ENCODE results near the gene DKC1. TPM values are rescaled to one million over a fixed set of nuclear protein-coding genes. Genes with fewer than 3 reads are reported as not detected.

DKC1 gene
- total and polyA plus RNA-seq, 8 donors: 5.8 to 113 (median 26.1) TPM

DNA sequence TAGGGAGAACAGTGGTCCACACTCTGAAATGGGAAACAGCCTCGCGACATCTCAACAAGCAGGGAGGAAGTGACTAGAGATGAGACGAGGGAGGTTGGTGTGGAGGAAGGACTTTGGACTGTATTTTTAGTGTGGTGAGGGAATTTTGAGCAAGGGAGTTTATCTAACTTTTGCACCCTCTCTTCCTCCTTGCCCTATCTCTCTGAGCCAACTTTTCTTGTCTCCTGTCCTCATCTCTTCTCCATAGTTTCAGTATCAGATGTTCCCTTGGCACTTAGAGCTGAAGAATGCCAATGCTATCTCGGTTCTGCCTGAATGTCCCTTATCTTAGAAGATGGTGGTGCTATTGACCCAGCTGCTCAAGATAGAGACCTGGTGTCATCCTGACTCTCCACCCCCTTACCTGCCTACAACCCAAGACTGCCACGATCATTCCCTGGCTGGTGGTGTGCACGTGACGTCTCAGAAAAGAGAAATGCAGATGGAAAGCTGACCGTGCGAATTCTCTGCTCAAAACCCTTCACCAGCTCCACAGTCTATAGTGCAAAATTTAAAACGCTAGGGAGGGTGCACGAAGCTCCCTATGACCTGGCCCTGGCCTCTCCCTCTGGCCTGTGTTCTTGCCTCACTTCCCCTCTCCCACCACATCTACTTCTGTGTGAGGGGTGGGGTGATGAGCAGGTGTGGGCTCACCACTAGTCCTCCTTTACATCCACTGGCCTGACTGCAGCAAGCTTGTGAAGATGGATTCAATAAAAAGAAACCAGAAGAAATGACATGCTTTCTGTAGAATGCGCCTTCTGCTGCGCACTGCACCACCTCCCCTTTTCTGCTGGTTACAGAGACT is 21.7 kb downstream of the DKC1 start:
- H3K9me3 ChIP-seq: no peaks in the 10 kb centered on the region
- H3K36me3 ChIP-seq: peaks cover 0 to 18% (median 11%) of the 10 kb centered on the region in 4 donors
- no peak for DNase-seq
- WGBS, 5 donors: 81 to 87% (median 86%) methylated on average over 10 to 13 of the region's 13 CpGs
- no peak overlapping the region for H3K4me3 ChIP-seq
- no peak overlapping the region for H3K27ac ChIP-seq
- intact Hi-C loops (cut with DNase I; ENCODE audit: low total_unique reads): no loop called here
- TF ChIP-seq EP300 (IDR thresholded peaks at IDR 0.05) (no peak), POLR2AphosphoS5 (IDR thresholded peaks at IDR 0.05) (no peak), POLR2A (IDR thresholded peaks at IDR 0.05) (no peak)
- TF ChIP-seq, protein P1, sequence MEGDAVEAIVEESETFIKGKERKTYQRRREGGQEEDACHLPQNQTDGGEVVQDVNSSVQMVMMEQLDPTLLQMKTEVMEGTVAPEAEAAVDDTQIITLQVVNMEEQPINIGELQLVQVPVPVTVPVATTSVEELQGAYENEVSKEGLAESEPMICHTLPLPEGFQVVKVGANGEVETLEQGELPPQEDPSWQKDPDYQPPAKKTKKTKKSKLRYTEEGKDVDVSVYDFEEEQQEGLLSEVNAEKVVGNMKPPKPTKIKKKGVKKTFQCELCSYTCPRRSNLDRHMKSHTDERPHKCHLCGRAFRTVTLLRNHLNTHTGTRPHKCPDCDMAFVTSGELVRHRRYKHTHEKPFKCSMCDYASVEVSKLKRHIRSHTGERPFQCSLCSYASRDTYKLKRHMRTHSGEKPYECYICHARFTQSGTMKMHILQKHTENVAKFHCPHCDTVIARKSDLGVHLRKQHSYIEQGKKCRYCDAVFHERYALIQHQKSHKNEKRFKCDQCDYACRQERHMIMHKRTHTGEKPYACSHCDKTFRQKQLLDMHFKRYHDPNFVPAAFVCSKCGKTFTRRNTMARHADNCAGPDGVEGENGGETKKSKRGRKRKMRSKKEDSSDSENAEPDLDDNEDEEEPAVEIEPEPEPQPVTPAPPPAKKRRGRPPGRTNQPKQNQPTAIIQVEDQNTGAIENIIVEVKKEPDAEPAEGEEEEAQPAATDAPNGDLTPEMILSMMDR (IDR thresholded peaks at IDR 0.05): no peak
- H3K27me3 ChIP-seq: no peaks in the 10 kb centered on the region
- H3K4me1 ChIP-seq: no peaks in the 10 kb centered on the region

DNA sequence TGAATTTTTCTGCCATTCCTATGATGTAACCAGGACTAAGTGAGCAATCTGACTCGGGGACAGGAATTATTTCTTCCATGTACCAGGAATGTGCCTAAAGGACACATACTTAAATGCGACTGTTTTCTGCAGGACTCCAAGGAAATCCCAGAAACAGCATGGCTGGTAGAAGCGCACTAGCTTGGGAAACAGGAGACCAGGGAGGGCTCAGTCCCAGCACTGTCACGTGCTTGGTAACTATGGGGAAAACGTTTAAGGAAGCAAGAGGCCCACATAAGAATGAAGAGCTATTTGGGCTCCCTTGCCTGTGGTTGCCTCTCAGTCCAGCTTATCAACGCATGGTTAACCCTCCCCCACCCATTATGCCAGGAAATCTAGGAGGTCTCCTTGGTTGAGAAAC is 23.1 kb downstream of the DKC1 start:
- whole genome bisulfite sequencing, 5 donors: 44 to 59% (median 48%) methylated on average over 6 of the region's 6 CpGs
- no peak for DNase-seq

DNA sequence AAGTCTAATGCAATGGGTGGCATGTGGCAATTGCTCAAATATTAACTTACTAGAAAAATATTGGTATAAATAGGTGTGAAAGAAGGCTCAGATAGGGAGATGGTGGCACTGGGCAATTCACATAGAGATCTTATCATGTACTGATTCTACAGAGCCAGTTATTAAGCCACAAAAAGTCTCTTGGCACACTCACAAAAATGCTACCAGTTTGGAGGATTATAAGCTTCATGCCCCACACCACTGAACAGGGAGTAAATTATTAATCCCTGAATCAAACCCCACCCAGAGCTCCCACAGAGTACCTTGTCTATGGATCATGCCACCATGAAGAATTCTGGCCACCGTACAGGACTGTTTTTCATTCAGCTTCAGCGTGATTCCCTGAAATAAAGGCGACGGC is 28.8 kb downstream of the DKC1 start:
- H3K27ac ChIP-seq: no peak overlapping the region
- DNase-seq: no peak
- peaks cover 0 to 14% (median 2%) of the 10 kb centered on the region in 4 donors for H3K4me1 ChIP-seq
- no peak overlapping the region for H3K4me3 ChIP-seq
- H3K9me3 ChIP-seq: no peaks in the 10 kb centered on the region
- intact Hi-C loops (cut with DNase I; ENCODE audit: low total_unique reads): no loop called here
- no peaks in the 10 kb centered on the region for H3K27me3 ChIP-seq
- TF ChIP-seq POLR2A (IDR thresholded peaks at IDR 0.05) (no peak), EP300 (IDR thresholded peaks at IDR 0.05) (no peak)
- WGBS, 5 donors: 37 to 57% (median 56%) methylated on average over 4 of the region's 4 CpGs
- H3K36me3 ChIP-seq: no peaks in the 10 kb centered on the region

More for the DNA sequence above, 23.1 kb downstream of the DKC1 start:
- Histone ChIP-seq H3K36me3 (peaks cover 0 to 15% (median 8%) of the 10 kb centered on the region in 4 donors), H3K4me1 (no peaks in the 10 kb centered on the region), H3K9me3 (no peaks in the 10 kb centered on the region), H3K4me3 (no peak overlapping the region), H3K27ac (no peak overlapping the region), H3K27me3 (no peaks in the 10 kb centered on the region)
- TF ChIP-seq, protein P1 (IDR thresholded peaks at IDR 0.05): no peak
- TF ChIP-seq POLR2AphosphoS5 (IDR thresholded peaks at IDR 0.05): no peak
- no peak for TF ChIP-seq POLR2A (IDR thresholded peaks at IDR 0.05)
- TF ChIP-seq EP300 (IDR thresholded peaks at IDR 0.05): no peak
- intact Hi-C loops (cut with DNase I; ENCODE audit: low total_unique reads): no loop called here

DNA sequence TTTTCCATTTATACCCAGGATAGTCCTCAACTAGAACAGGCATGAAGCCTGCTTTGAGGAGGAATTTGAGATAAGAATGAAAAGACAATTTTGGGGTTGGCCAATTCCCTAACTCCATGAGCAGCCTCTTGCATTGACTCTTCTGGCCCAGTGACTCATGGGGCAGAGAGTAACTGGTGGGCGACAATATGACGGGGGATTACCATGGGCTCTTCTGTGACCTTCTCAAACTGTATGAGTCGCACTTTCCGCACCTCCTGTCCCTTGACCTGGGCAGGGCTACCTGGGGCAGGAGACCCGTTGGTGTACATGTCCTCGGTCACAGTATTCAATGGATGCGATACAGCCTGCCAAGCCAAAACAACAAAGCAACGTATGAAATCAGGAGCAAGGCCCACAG is 29.3 kb downstream of the DKC1 start:
- no peaks in the 10 kb centered on the region for H3K9me3 ChIP-seq
- no peaks in the 10 kb centered on the region for H3K27me3 ChIP-seq
- peaks cover 0 to 17% (median 2%) of the 10 kb centered on the region in 4 donors for H3K4me1 ChIP-seq
- H3K27ac ChIP-seq: no peak overlapping the region
- intact Hi-C loops (cut with DNase I; ENCODE audit: low total_unique reads): no loop called here
- TF ChIP-seq EP300 (IDR thresholded peaks at IDR 0.05): no peak
- TF ChIP-seq POLR2AphosphoS5 (IDR thresholded peaks at IDR 0.05): no peak
- no peak for TF ChIP-seq POLR2A (IDR thresholded peaks at IDR 0.05)
- TF ChIP-seq, protein P1 (IDR thresholded peaks at IDR 0.05): no peak
- no peaks in the 10 kb centered on the region for H3K36me3 ChIP-seq
- no peak for DNase-seq
- 75 to 85% (median 81%) methylated on average over 8 of the region's 8 CpGs for WGBS, 5 donors
- no peak overlapping the region for H3K4me3 ChIP-seq
